Parathyroid adenoma (tissue), 2 donors: ENCODE data around the gene IGLL1.

Experiments used
- H2AFZ ChIP-seq: fragments of 300-600 bp; sonication (generic); one replicate; pipeline ENCODE4 v1.7.0; 2017; ENCODE audit warnings: antibody characterized with exemption, mild to moderate bottlenecking
- H3K27ac ChIP-seq: fragments of 300-600 bp; sonication (generic); one replicate; pipeline ENCODE4 v1.7.0; 2017
- H3K27me3 ChIP-seq: fragments of 300-600 bp; sonication (generic); one replicate; pipeline ENCODE4 v1.7.0; 2017; ENCODE audit warnings: low read length; ENCODE audit not compliant: control insufficient read depth, insufficient read depth
- H3K36me3 ChIP-seq: fragments of 300-600 bp; sonication (generic); one replicate; pipeline ENCODE4 v1.7.0; 2017; ENCODE audit warnings: low read length; ENCODE audit not compliant: control insufficient read depth, insufficient read depth
- H3K4me1 ChIP-seq: fragments of 300-600 bp; sonication (generic); one replicate; pipeline ENCODE4 v1.7.0; 2017; ENCODE audit warnings: control low read depth
- H3K4me2 ChIP-seq: fragments of 300-600 bp; sonication (generic); one replicate; pipeline ENCODE4 v1.7.0; 2017; ENCODE audit warnings: low read length
- H3K4me3 ChIP-seq: fragments of 300-600 bp; sonication (generic); one replicate; pipeline ENCODE4 v1.7.0; 2017; ENCODE audit warnings: low read depth, low read length
- H3K79me2 ChIP-seq: fragments of 300-600 bp; sonication (generic); one replicate; pipeline ENCODE4 v1.7.0; 2017; ENCODE audit warnings: control low read depth
- H3K9ac ChIP-seq: fragments of 300-600 bp; sonication (generic); one replicate; pipeline ENCODE4 v1.7.0; 2017; ENCODE audit warnings: mild to moderate bottlenecking
- H3K9me3 ChIP-seq: fragments of 300-600 bp; sonication (generic); one replicate; pipeline ENCODE4 v1.7.0; 2017; ENCODE audit warnings: low read length; ENCODE audit not compliant: control insufficient read depth
- TF ChIP-seq, protein P1 (sequence below): fragments of 300-600 bp; sonication (generic); IDR thresholded peaks from one replicate; pipeline ENCODE4 v1.7.0; 2017; ENCODE audit warnings: antibody characterized with exemption, mild to moderate bottlenecking
- donor health status: primary hyperparathyroidism.

Gene IGLL1

DNA sequence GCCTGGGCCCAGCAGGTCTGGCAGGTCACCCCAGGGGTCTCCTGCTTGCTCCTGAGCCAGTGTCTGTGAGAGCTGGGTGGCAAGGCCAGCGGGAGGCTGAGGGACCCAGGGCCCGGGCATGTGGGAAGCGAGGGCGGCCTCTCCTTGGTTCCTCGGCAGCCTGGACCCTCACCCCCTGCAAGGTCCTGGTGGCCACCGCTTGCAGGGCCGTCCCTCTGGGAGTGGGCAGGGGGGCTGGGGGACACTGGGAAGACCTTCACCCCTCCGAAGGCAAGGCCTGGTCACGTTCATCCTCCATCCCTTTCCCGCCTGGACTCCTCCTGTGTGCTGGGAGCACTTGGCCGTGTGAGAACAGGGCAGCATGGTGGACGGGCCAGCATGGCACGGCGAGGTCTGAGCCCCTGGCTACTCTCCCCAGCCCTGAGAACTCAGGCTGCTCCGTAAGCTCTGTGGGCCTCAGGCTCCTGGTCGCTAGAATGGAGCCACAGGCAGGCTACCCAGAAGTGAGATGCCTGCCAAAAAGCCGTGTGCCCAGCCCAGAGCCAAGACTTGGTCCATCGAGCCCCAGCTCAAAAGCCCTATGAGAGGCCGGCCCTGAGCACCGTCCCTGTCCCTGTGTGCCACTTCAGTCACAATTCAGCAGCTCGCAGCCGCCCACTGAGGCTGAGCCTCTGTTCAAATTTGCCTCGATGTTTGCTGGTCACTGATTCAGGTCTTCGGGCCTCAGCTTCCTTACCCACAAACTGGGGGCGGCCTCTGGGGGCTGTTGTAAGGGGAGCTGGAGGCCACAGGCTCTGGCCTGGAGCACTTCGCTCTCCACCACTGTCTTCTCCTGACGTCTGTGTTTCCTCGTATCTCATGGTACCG, 45.0 kb downstream of the IGLL1 start:
- Histone ChIP-seq H3K4me1 (no peaks in the 10 kb centered on the region), H3K36me3 (no peaks in the 10 kb centered on the region), H3K79me2 (no peaks in the 10 kb centered on the region), H2AFZ (no peak overlapping the region), H3K9ac (no peak overlapping the region), H3K4me2 (no peak overlapping the region), H3K27ac (no peak overlapping the region), H3K27me3 (no peaks in the 10 kb centered on the region), H3K9me3 (no peaks in the 10 kb centered on the region), H3K4me3 (no peak overlapping the region)
- TF ChIP-seq, protein P1, sequence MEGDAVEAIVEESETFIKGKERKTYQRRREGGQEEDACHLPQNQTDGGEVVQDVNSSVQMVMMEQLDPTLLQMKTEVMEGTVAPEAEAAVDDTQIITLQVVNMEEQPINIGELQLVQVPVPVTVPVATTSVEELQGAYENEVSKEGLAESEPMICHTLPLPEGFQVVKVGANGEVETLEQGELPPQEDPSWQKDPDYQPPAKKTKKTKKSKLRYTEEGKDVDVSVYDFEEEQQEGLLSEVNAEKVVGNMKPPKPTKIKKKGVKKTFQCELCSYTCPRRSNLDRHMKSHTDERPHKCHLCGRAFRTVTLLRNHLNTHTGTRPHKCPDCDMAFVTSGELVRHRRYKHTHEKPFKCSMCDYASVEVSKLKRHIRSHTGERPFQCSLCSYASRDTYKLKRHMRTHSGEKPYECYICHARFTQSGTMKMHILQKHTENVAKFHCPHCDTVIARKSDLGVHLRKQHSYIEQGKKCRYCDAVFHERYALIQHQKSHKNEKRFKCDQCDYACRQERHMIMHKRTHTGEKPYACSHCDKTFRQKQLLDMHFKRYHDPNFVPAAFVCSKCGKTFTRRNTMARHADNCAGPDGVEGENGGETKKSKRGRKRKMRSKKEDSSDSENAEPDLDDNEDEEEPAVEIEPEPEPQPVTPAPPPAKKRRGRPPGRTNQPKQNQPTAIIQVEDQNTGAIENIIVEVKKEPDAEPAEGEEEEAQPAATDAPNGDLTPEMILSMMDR = no peak

DNA sequence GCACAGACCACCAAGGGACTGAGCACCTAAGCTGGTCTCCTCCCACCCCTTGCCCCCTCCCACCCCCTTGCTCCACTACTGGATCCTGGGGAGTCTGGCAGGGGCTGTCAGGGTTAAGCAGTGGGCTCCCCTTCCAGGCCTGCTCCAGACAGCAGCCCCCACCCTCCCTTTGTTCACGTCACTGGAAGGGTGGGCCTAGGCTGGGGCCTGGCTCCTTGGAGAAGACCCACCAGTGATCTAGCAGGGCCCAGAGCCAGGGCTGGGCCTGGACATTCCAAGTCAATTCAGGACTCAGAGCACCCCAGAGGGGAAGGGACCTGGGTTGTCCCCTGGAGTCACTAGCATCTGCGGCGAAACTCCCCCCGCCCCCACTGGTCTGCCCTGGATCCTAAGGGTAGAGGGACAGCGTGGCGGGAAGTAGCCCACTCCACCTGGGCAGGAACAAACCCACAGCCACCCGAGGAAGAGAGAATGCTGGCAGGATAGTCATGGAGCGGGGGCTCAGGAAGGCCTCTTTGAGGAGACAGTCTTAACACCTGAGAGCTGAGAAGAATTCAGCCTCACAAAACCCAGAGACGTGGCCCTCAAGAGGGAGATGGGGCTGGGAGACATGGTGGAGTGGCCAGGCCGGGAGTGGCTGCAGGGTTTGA, 45.8 kb downstream of the IGLL1 start:
- H3K27me3 ChIP-seq = no peaks in the 10 kb centered on the region
- H3K9me3 ChIP-seq = no peaks in the 10 kb centered on the region
- H3K4me3 ChIP-seq = no peak overlapping the region
- TF ChIP-seq, protein P1 = no peak
- no peaks in the 10 kb centered on the region for H3K4me1 ChIP-seq
- H3K36me3 ChIP-seq = no peaks in the 10 kb centered on the region
- H2AFZ ChIP-seq = no peak overlapping the region
- H3K79me2 ChIP-seq = no peaks in the 10 kb centered on the region
- H3K9ac ChIP-seq = no peak overlapping the region
- H3K4me2 ChIP-seq = no peak overlapping the region
- H3K27ac ChIP-seq = no peak overlapping the region

DNA sequence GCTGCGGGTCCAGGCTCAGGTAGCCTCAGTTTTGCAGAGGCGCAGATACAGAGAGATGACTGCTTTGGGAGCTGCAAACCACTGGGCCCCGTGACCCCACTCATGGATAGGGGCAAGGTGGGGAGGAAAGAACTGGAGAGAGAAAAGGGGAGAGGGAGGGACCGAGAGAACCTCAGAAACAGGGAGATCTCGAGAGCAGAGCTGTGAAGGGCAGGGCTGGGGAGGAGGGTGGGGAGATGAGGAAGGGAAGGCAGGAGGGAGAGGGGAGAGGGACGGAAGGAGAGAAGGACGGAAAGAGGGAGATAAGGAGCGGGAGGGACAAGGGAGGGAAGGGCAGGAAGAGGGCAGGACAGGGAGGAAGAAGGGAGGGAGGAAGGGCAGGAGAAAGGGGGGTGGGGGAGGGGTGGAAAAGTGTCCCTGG, 46.3 kb downstream of the IGLL1 start:
- no peaks in the 10 kb centered on the region for H3K9me3 ChIP-seq
- no peaks in the 10 kb centered on the region for H3K79me2 ChIP-seq
- H3K27me3 ChIP-seq = no peaks in the 10 kb centered on the region
- H3K36me3 ChIP-seq = no peaks in the 10 kb centered on the region
- H3K27ac ChIP-seq = no peak overlapping the region
- H3K9ac ChIP-seq = no peak overlapping the region
- TF ChIP-seq, protein P1 = no peak
- no peak overlapping the region for H2AFZ ChIP-seq
- no peak overlapping the region for H3K4me2 ChIP-seq
- no peak overlapping the region for H3K4me3 ChIP-seq
- no peaks in the 10 kb centered on the region for H3K4me1 ChIP-seq

DNA sequence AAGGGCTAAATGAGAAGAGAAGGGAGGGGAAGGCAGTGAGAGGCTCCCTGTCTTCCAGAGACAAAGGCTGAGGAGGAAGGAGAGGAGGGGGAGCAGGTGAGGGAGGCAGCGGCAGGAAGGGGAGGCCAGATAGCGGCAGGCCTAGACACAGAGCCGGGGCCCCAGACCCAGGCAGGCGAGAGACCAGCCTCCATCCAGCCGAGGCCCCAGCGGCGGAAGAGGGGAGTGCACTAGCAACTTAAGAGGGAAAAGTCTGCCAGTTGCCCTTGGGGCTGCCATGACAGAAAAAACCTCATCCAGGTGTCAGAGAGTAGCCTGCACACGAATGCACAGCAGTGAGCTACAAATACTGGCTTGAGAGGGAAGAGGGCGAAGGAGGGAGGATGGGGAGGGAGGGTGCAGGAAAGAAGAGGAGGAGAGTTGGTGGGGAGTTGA, 46.7 kb downstream of the IGLL1 start:
- Histone ChIP-seq H3K27me3 (no peaks in the 10 kb centered on the region), H3K4me1 (no peaks in the 10 kb centered on the region), H2AFZ (no peak overlapping the region), H3K79me2 (no peaks in the 10 kb centered on the region), H3K36me3 (no peaks in the 10 kb centered on the region), H3K27ac (no peak overlapping the region), H3K9me3 (no peaks in the 10 kb centered on the region), H3K4me3 (no peak overlapping the region), H3K9ac (no peak overlapping the region), H3K4me2 (no peak overlapping the region)
- TF ChIP-seq, protein P1 = no peak
